HG03039 (cell line): ENCODE data around the gene CEP63.

Experiments
- ATAC-seq: cut with Tn5 transposase; IDR thresholded peaks from one replicate; pipeline ENCODE4 v1.9.1; 2021; ENCODE audit warnings: mild to moderate bottlenecking, moderate library complexity; ENCODE audit not compliant: unreplicated experiment

CEP63 gene

DNA sequence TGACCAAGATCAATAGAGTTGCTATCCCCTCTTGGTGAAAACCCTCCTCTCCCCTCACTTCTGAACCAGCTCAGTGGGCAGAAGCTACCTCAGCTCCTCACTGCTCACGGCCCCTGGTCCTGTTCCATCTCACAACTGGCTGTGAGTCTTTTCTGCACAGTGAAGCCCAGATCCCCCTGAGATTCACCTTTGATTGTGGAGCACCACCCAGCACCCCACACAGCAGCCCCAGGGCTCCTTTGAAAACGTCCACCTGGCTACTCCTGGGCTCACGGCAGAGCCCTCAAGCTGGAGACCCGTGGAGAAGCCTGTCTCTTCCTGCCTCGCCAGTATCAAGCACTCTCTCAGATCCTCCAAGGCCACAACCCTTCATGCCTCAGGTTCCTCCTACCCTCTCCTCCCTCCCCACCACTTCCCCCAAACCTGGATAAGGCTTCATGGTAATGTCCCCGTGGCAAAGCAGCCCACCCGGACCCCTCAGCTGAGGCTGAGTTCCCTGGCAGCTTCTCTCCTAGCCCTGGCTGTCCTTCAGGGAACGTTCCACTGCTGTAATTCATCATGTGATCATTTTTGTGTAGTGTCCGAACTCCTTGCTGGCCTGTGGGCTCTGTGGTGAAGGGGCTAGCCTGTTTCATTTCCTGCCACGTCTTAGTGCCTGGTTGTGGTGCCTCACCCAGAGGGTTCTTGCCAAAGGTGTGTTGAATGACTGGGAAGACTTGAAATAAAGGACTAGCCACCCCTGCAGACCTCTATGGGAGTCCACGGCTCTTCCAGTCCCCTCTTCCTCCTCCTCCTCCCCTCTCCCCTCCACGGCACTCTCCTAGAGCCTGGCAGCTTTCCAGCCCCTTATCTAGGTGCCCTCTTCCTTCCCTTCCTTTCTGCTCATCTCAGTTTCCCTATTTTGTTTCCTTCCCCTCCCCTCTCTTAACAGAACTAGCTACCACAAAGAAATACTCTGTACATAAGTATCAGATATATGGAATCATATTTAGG, 120.5 kb downstream of the CEP63 start:
- no peak for ATAC-seq

- no peak for ATAC-seq
Observed at GRCh38 chr3:134607054-134608022, 121.5 kb downstream of the CEP63 start.

GRCh38 chr3:134608023-134608770, 122.3 kb downstream of the CEP63 start:
- no peak for ATAC-seq

- ATAC-seq = no peak
Observed at GRCh38 chr3:134608771-134609435, 123.0 kb downstream of the CEP63 start.

DNA sequence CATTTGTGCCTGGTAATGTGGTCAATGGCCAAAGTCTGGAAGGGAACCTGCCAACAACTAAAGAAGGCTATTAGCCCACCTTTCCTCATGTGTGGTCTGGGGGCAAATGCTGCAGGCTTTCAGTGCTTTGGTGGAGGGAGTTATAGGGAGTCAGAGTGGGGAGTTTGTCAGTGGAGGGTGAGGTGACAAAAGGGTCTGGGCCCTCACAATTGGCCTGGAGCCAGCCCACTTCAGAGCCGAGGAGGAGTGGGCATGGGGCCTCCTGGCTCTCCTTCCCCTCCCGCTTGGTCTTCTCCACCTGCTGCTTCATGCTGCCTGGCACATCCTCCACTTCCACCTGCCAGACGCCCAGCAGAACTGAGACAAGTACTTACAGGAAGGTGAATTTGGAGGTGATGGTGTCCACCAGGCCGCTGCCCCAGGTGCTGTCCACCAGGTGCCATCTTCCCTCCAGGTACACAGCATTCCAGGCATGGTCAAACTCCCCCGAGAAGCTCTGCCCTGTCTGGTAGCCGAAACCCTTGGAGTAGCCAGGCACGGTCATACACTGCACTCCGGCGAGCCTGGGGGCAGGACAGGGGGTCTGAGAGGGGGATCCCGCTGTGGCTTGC, 124.1 kb downstream of the CEP63 start:
- ATAC-seq = no peak

DNA sequence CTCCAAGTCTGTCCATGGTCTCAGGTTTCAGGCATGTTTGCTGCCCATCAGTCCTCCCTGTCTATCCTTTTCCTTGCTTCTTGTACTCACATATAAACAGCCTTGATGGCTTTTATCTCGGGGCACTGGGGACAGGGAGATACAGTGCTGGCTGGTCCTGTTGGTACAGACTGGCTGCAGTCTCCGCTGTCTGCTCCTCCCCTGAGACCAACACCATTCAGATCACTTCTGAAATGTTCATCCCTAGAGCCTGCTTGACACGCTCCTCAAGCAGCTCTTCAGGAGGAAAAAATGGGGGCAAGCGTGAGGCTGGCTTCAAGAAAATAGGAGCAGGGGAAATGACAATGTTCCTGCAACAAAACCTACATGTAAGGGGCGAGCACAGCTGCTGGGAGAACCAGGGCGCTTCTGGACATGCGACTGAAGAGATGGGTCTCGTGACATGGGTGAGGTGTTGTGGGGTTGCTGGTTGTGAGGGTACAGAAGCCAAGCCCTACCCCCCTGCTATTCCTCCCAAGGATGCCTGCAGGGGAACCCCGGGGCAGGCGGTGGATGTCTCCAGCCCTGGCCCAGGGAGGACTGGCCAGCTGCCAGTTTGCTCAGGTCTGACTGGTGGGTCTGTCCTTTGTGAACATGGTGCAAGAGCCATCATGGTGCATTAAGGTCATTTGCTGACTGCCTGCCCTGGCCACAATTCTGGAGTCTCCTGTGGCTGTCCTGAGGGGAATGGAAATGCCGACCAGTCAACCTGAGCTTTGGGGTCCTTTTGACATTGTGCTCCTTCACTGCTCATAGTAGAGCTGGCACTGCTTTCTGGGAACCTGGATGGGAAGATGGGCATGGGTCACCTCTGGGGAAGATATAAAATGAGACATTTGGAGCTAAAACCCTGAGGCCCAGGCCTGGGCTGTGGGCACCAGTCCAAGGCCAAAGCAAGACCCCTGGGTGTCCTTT, 124.9 kb downstream of the CEP63 start:
- no peak for ATAC-seq

DNA sequence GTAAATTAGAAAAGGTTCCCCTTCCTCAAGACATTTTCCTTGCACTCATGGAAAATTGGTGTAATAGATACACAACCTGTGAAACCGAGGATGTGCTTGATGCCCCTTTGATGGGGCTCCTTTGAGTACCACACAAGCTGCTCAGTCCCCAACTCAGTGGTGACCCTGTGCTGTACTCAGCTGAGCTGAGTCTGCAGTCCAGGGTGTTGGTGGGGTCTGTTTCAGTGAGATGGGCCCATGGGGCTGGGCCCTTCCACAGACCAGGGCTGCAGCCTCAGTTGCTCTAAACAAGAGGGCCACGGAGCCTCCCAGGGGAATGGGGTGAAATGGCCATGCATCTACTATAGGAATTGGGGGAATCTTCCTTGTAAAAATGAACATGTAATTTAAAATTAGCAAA, 125.7 kb downstream of the CEP63 start:
- ATAC-seq = no peak

DNA sequence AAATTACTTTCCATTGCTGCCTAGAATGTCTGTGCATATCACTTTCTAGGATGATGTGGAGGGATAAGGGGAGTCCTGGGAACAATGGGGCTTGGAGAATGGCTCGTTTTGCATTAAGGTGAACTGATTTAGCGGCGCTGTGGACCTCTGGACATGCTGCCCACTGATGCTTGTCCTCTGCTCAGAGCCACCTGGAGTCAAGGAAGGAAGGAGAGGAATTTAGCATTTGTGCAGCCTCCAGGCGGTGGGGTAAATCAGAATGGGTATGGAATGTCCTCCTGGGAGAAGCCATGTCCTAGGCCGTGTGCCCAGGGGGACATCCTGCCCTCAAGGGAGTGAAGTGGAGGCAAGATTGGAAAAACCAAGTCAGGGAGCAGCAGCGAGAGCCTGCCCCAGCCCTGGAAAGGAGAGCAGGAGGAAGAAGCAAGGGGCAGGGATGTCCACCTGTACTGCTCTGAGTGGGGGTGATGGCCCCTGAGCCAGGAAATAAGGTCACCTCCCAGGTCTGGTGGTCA, 127.2 kb downstream of the CEP63 start:
- ATAC-seq = no peak

DNA sequence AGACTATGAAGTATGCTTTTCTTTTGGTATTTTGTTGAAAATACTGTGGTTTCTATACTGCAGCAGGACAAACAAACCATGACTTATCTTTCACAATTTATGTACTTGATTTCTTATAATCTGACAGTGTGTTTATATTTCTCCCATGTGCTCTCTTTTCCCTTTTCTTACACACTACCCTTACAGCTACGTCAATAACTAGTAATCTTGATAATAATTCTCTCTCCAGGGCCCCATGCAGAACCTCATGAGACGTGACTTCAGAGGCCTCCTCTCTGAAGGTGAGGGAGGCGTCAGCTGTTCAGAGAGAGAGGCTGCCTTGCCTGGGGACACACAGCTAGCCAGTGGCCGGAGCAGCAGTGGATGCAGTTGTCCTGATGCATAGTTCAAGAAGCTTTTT, 129.1 kb downstream of the CEP63 start:
- no peak for ATAC-seq

- no peak for ATAC-seq
Observed at GRCh38 chr3:134615743-134616142, 129.9 kb downstream of the CEP63 start.

DNA sequence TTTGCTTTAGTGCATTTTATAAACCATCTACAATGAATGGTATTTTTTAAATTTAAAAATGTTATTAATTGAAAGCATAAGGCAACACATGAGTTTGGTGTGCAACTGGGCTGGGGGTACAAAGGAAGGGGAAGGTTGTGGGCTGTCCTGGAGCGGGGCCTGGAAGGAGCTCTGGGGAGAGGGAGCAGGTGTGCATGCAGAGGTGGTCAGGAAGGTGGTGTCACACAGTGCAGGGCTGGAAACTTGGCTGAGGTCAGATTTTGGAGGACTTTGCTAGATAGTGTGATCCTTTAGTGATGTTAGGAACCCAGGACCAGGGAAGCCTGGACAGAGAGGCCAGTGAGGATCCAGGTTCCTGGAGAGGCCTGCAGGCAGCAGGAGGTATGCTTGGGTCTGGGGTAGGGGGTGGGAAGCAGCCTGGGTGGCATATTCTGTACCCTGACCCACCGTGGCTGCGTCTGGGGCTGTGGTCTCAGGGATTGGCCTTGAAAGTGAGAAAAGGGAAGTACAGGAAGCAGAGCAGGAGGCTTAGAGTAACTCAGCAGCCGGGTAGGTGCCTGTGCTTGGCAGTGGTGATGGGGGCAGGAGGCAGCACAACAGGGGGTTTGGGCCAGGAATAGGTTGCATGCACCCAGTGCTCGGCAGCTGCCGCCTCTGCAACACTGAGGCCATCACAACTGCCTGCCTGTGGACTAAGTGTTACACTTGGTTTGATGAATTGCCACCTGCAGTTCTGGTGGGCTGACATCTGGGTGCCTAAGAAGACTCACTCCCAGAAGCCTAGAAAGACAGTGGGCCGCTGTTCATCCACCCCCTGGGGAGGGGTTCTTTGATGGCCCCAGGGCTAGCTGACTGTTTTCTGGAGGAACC, 132.0 kb downstream of the CEP63 start:
- ATAC-seq = no peak

GRCh38 chr3:134618478-134619300, 132.8 kb downstream of the CEP63 start:
- ATAC-seq = no peak

DNA sequence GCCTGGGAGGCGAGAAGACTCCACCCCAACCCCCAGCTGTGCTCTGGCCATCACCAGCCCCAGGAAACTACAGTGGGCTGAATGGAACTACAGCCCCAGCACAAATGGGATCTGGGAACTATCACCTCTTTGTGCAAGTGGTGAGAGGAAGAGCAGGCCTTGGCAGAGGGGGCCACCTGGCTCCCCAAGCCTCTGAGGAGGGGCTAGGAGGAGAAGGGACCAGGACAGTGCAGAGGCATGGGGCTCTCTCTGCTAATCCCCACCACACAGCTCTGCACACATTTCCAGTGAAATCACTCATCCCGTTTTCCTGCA, 133.4 kb downstream of the CEP63 start:
- ATAC-seq = no peak

GRCh38 chr3:134619884-134620445, 134.1 kb downstream of the CEP63 start:
- ATAC-seq = no peak

GRCh38 chr3:134620476-134621115, 134.7 kb downstream of the CEP63 start:
- no peak for ATAC-seq

DNA sequence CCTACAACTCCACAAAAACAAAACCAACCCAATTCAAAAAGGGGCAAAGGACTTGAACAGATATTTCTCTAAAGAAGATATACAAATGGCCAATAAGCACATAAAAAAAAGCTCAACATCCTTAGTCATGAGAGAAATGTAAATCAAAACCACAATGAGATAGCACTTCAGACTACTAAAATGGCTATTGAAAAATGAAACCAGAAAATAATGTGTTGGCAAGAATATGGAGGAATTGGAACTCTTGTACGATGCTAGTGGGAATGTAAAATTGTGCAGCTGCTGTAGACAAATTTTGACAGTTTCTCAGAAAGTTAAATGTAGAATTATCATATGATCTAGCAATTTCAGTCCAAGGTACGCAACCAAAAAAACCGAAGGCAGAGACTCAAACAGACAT, 136.0 kb downstream of the CEP63 start:
- no peak for ATAC-seq
